Trophoblast cell (in vitro differentiated cells and primary cell): ENCODE results near the gene C10orf143.

Experiments
- DNase-seq, 2 donors: peaks; one replicate each; pipeline ENCODE4 v3.0.0-alpha.2; 2016
- H2AFZ ChIP-seq: 2 replicates; pipeline ENCODE4 v1.6.1; 2013; ENCODE audit warnings: low read length, moderate library complexity, mild to moderate bottlenecking; ENCODE audit not compliant: insufficient read depth, poor library complexity
- H2AK5ac ChIP-seq: 2 replicates; pipeline ENCODE4 v1.6.1; 2013; ENCODE audit warnings: mild to moderate bottlenecking, low read length
- H2BK120ac ChIP-seq: 2 replicates; pipeline ENCODE4 v1.6.1; 2013; ENCODE audit warnings: low read length, mild to moderate bottlenecking, moderate library complexity; ENCODE audit not compliant: insufficient read depth, poor library complexity
- H2BK12ac ChIP-seq: 2 replicates; pipeline ENCODE4 v1.6.1; 2013; ENCODE audit warnings: mild to moderate bottlenecking, low read length, moderate library complexity
- H2BK5ac ChIP-seq: 2 replicates; pipeline ENCODE4 v1.6.1; 2013; ENCODE audit warnings: low read length, low read depth, moderate library complexity, mild to moderate bottlenecking; ENCODE audit not compliant: poor library complexity
- H3K14ac ChIP-seq: 2 replicates; pipeline ENCODE4 v1.6.1; 2013; ENCODE audit warnings: mild to moderate bottlenecking, low read length
- H3K18ac ChIP-seq: 2 replicates; pipeline ENCODE4 v1.6.1; 2013; ENCODE audit warnings: mild to moderate bottlenecking, low read length
- H3K23ac ChIP-seq: 2 replicates; pipeline ENCODE4 v1.6.1; 2013; ENCODE audit warnings: low read length
- H3K27ac ChIP-seq: 2 replicates; pipeline ENCODE4 v1.5.1; 2013; ENCODE audit warnings: low read depth, mild to moderate bottlenecking, inconsistent platforms, low read length, moderate library complexity
- H3K27me3 ChIP-seq: 2 replicates; pipeline ENCODE4 v1.6.1; 2013; ENCODE audit warnings: inconsistent platforms, mild to moderate bottlenecking, low read length, moderate library complexity; ENCODE audit not compliant: insufficient read depth
- H3K36me3 ChIP-seq, 2 experiments: 1 replicate in 1 of 2; 2 replicates in 1 of 2; pipeline ENCODE4 v1.6.1; 2013; ENCODE audit warnings: low read length in 2 of 2, mild to moderate bottlenecking in 2 of 2, moderate library complexity in 1 of 2; ENCODE audit not compliant: insufficient read depth in 2 of 2, control insufficient read depth in 1 of 2
- H3K4ac ChIP-seq: 2 replicates; pipeline ENCODE4 v1.6.1; 2013; ENCODE audit warnings: low read depth, mild to moderate bottlenecking, low read length, moderate library complexity
- H3K4me1 ChIP-seq, 2 experiments: 1 replicate in 1 of 2; 2 replicates in 1 of 2; pipeline ENCODE4 v1.6.1; 2013; ENCODE audit warnings: low read length in 2 of 2, mild to moderate bottlenecking in 2 of 2, moderate library complexity in 1 of 2; ENCODE audit not compliant: insufficient read depth in 2 of 2, control insufficient read depth in 1 of 2
- H3K4me2 ChIP-seq: 2 replicates; pipeline ENCODE4 v1.6.1; 2013; ENCODE audit warnings: inconsistent platforms, mild to moderate bottlenecking, low read length, moderate library complexity
- H3K4me3 ChIP-seq: 2 replicates; pipeline ENCODE4 v1.5.1; 2013; ENCODE audit warnings: mild to moderate bottlenecking, low read depth, low read length, inconsistent platforms
- H3K79me1 ChIP-seq: one replicate; pipeline ENCODE4 v1.6.1; 2013; ENCODE audit warnings: low read length
- H3K79me2 ChIP-seq: 2 replicates; pipeline ENCODE4 v1.6.1; 2013; ENCODE audit warnings: low read length, mild to moderate bottlenecking; ENCODE audit not compliant: control insufficient read depth, insufficient read depth, poor library complexity
- H3K9ac ChIP-seq: 2 replicates; pipeline ENCODE4 v1.6.1; 2013; ENCODE audit warnings: mild to moderate bottlenecking, low read length
- H3K9me3 ChIP-seq: 2 replicates; pipeline ENCODE4 v1.6.1; 2013; ENCODE audit warnings: low read depth, mild to moderate bottlenecking, control low read depth, inconsistent platforms, low read length; ENCODE audit not compliant: insufficient read depth
- H4K12ac ChIP-seq: 2 replicates; pipeline ENCODE4 v1.6.1; 2013; ENCODE audit warnings: low read depth, mild to moderate bottlenecking, low read length, moderate library complexity
- H4K8ac ChIP-seq: 2 replicates; pipeline ENCODE4 v1.6.1; 2013; ENCODE audit warnings: low read depth, mild to moderate bottlenecking, low read length, moderate library complexity
- H4K91ac ChIP-seq: one replicate; pipeline ENCODE4 v1.6.1; 2013; ENCODE audit warnings: low read depth, mild to moderate bottlenecking, low read length, moderate library complexity
- WGBS: extraction: QIAGEN DNeasy Blood & Tissue Kit; methylation state at CpG from one replicate; pipeline ENCODE4 v1.1.7; 2013; ENCODE audit warnings: missing lambda C conversion rate; ENCODE audit not compliant: insufficient read length, insufficient coverage; ENCODE audit errors: extremely low coverage; 5-methylcytosine and 5-hydroxymethylcytosine counted together

The C10orf143 gene

DNA sequence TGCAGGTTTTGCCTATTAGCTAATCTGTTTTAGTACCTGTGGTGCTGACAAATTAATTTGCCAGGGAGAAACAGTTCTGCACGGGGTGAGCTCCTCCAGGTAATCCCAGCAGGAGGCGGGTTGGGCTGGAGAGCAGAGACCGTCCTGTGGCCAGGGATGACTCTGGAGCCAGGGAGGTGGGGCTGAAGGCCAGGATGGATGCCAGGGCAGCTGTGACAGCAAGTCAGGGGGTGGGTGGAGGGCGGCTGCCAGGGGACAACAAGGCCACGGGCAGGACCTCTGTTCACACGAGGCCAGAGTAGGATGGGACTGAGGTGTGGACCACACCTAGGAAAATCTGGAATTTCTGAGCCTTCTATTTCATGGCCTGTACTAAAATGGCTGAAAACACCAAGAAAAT is 48.9 kb downstream of the C10orf143 start:
- no peak overlapping the region for H3K14ac ChIP-seq
- H3K9ac ChIP-seq: no peak overlapping the region
- H4K91ac ChIP-seq: no peak overlapping the region
- no peak overlapping the region for H3K4ac ChIP-seq
- no peaks in the 10 kb centered on the region for H3K79me1 ChIP-seq
- no peak overlapping the region for H4K8ac ChIP-seq
- DNase-seq: no peak
- H3K4me2 ChIP-seq: no peak overlapping the region
- no peak overlapping the region for H4K12ac ChIP-seq
- H3K9me3 ChIP-seq: no peaks in the 10 kb centered on the region
- no peaks in the 10 kb centered on the region for H3K36me3 ChIP-seq
- H3K79me2 ChIP-seq: no peaks in the 10 kb centered on the region
- no peaks in the 10 kb centered on the region for H3K4me1 ChIP-seq
- no CpG with 5 or more reads among the region's 6 CpGs for WGBS
- no peak overlapping the region for H2BK120ac ChIP-seq
- H2AFZ ChIP-seq: no peak overlapping the region
- H2BK5ac ChIP-seq: no peak overlapping the region
- H3K4me3 ChIP-seq: no peak overlapping the region
- no peak overlapping the region for H3K23ac ChIP-seq
- H3K18ac ChIP-seq: no peak overlapping the region
- H2AK5ac ChIP-seq: no peak overlapping the region
- no peak overlapping the region for H3K27ac ChIP-seq
- no peak overlapping the region for H2BK12ac ChIP-seq
- H3K27me3 ChIP-seq: no peaks in the 10 kb centered on the region

DNA sequence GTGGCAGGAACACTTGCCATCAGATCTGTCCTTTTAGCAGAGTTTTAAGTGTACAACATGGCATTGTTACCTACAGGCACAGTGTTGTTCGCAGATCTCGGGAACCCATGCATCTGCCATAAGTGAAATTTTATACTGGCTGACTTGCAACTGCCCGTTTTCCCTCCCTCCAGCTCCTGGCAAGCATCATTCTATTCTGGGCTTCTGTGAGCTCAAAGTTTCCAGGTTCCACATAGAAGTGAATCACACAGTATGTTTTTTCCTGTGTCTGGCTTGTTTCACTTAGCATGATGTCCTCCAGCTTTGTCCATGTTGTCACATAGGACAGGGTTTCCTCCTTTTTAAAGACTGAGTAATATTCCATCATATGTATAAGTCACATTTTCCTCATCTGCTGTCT is 56.6 kb downstream of the C10orf143 start:
- H3K4ac ChIP-seq: no peak overlapping the region
- H4K8ac ChIP-seq: no peak overlapping the region
- H3K4me1 ChIP-seq: no peaks in the 10 kb centered on the region
- peaks cover 11% of the 10 kb centered on the region for H3K9me3 ChIP-seq
- no peak overlapping the region for H2BK5ac ChIP-seq
- H3K4me2 ChIP-seq: no peak overlapping the region
- H3K9ac ChIP-seq: no peak overlapping the region
- no peak overlapping the region for H3K18ac ChIP-seq
- H3K27ac ChIP-seq: no peak overlapping the region
- no peaks in the 10 kb centered on the region for H3K27me3 ChIP-seq
- no peak overlapping the region for H3K4me3 ChIP-seq
- no CpG with 5 or more reads among the region's 3 CpGs for WGBS
- H4K91ac ChIP-seq: no peak overlapping the region
- no peaks in the 10 kb centered on the region for H3K36me3 ChIP-seq
- no peak overlapping the region for H4K12ac ChIP-seq
- H3K14ac ChIP-seq: no peak overlapping the region
- no peak overlapping the region for H2AK5ac ChIP-seq
- H2BK12ac ChIP-seq: no peak overlapping the region
- H3K23ac ChIP-seq: no peak overlapping the region
- H3K79me2 ChIP-seq: no peaks in the 10 kb centered on the region
- H2AFZ ChIP-seq: no peak overlapping the region
- H3K79me1 ChIP-seq: no peaks in the 10 kb centered on the region
- H2BK120ac ChIP-seq: no peak overlapping the region
- no peak for DNase-seq

DNA sequence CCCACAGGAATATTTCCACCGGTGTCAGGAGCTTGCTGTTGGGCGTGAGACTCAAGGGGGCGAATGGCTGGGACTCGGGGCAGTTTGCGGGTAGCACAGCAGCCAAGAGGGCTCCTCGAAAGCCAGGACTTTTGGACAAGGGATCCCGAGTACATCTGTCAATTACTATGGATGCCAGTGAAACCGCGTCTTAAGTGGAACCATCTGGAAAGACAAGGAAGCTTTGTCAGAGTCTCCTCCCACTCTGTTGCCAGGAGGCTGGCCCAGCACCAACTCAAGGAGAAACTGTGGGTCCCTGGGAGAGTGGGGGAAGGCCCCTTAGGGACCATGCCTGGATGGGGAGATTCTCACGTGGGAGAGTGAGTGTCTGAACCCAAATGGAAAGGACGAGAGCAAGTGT is 57.1 kb downstream of the C10orf143 start:
- WGBS: no CpG with 5 or more reads among the region's 11 CpGs
- no peaks in the 10 kb centered on the region for H3K79me1 ChIP-seq

DNA sequence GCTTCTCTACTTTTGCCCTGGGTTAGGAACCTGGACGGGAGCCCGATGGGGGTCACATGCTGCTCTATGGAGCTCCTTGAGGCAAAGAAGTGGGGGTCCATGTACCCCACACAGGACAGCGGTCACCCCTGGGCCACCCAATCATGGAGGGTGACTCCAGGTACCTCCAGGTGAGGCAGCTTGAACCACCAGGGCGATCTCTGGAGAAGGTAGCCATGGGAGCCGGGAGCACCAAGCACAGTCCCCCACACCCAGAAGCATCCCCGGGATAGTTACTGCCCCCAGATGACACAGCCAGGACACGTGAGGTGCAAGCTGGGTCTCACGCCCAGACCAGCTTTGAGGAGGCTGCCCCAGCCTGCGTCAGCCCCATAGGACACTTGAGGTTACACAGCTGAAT is 58.4 kb downstream of the C10orf143 start:
- no peaks in the 10 kb centered on the region for H3K79me2 ChIP-seq
- no peak overlapping the region for H3K9ac ChIP-seq
- no peak overlapping the region for H2BK5ac ChIP-seq
- H3K79me1 ChIP-seq: no peaks in the 10 kb centered on the region
- no peak overlapping the region for H2AFZ ChIP-seq
- H3K4me1 ChIP-seq: no peaks in the 10 kb centered on the region
- peaks cover 11% of the 10 kb centered on the region for H3K9me3 ChIP-seq
- H2BK120ac ChIP-seq: no peak overlapping the region
- DNase-seq: no peak
- H4K91ac ChIP-seq: no peak overlapping the region
- no peak overlapping the region for H3K23ac ChIP-seq
- H3K14ac ChIP-seq: no peak overlapping the region
- H4K12ac ChIP-seq: no peak overlapping the region
- no peak overlapping the region for H2BK12ac ChIP-seq
- no peak overlapping the region for H3K27ac ChIP-seq
- H3K27me3 ChIP-seq: no peaks in the 10 kb centered on the region
- H2AK5ac ChIP-seq: no peak overlapping the region
- WGBS: no CpG with 5 or more reads among the region's 9 CpGs
- no peak overlapping the region for H3K18ac ChIP-seq
- H3K4me2 ChIP-seq: no peak overlapping the region
- no peak overlapping the region for H3K4ac ChIP-seq
- no peak overlapping the region for H4K8ac ChIP-seq
- no peak overlapping the region for H3K4me3 ChIP-seq
- no peaks in the 10 kb centered on the region for H3K36me3 ChIP-seq

More for the DNA sequence above, 57.1 kb downstream of the C10orf143 start:
- Histone ChIP-seq H3K4me2 (no peak overlapping the region), H3K9me3 (peaks cover 11% of the 10 kb centered on the region), H3K36me3 (no peaks in the 10 kb centered on the region), H3K9ac (no peak overlapping the region), H3K18ac (no peak overlapping the region), H3K4me1 (no peaks in the 10 kb centered on the region), H4K91ac (no peak overlapping the region), H2AK5ac (no peak overlapping the region), H2BK5ac (no peak overlapping the region), H3K79me2 (no peaks in the 10 kb centered on the region), H2BK12ac (no peak overlapping the region), H4K8ac (no peak overlapping the region), H2BK120ac (no peak overlapping the region), H3K4me3 (no peak overlapping the region), H3K14ac (no peak overlapping the region), H3K23ac (no peak overlapping the region), H3K27me3 (no peaks in the 10 kb centered on the region), H3K4ac (no peak overlapping the region), H3K27ac (no peak overlapping the region), H4K12ac (no peak overlapping the region), H2AFZ (no peak overlapping the region)
- DNase-seq: no peak
